ENCODE measurements around the gene AIFM3. TPM values are rescaled to one million over a fixed set of nuclear protein-coding genes. Genes with fewer than 3 reads are reported as not detected.

AIFM3 gene
- total RNA-seq, 1 donor from 2014 or later = 0.47 TPM

- H3K27ac Mint-ChIP-seq (ENCODE audit: unreplicated experiment) = no peak overlapping the region
- no peaks in the 10 kb centered on the region for H3K27me3 Mint-ChIP-seq (ENCODE audit: low read depth)
- TF ChIP-seq CTCF (IDR thresholded peaks at IDR 0.05) = no peak
- no peak overlapping the region for H3K4me3 Mint-ChIP-seq (ENCODE audit: unreplicated experiment)
- peaks cover 13% of the 10 kb centered on the region for H3K36me3 Mint-ChIP-seq (ENCODE audit: low read depth)
- H3K4me1 Mint-ChIP-seq (ENCODE audit: low read depth) = peaks cover 11% of the 10 kb centered on the region
- no peak for DNase-seq (ENCODE audit: low spot score)
- no peaks in the 10 kb centered on the region for H3K9me3 Mint-ChIP-seq (ENCODE audit: low read depth)
These were observed 14.3 kb upstream of the AIFM3 start for GRCh38 chr22:20952544-20953341.

- H3K27me3 Mint-ChIP-seq (ENCODE audit: low read depth) = no peaks in the 10 kb centered on the region
- no peak for TF ChIP-seq CTCF (IDR thresholded peaks at IDR 0.05)
- peaks cover 13% of the 10 kb centered on the region for H3K36me3 Mint-ChIP-seq (ENCODE audit: low read depth)
- H3K9me3 Mint-ChIP-seq (ENCODE audit: low read depth) = no peaks in the 10 kb centered on the region
- no peak overlapping the region for H3K4me3 Mint-ChIP-seq (ENCODE audit: unreplicated experiment)
- no peak overlapping the region for H3K27ac Mint-ChIP-seq (ENCODE audit: unreplicated experiment)
- peaks cover 14% of the 10 kb centered on the region for H3K4me1 Mint-ChIP-seq (ENCODE audit: low read depth)
- DNase-seq (ENCODE audit: low spot score) = no peak
These were observed 13.8 kb upstream of the AIFM3 start for GRCh38 chr22:20953342-20953608.

- Mint-ChIP-seq H3K27ac (ENCODE audit: unreplicated experiment) (no peak overlapping the region), H3K4me1 (ENCODE audit: low read depth) (peaks cover 14% of the 10 kb centered on the region), H3K36me3 (ENCODE audit: low read depth) (peaks cover 13% of the 10 kb centered on the region), H3K4me3 (ENCODE audit: unreplicated experiment) (no peak overlapping the region), H3K27me3 (ENCODE audit: low read depth) (no peaks in the 10 kb centered on the region), H3K9me3 (ENCODE audit: low read depth) (no peaks in the 10 kb centered on the region)
- TF ChIP-seq CTCF (IDR thresholded peaks at IDR 0.05) = no peak
- DNase-seq (ENCODE audit: low spot score) = no peak
These were observed 13.2 kb upstream of the AIFM3 start for GRCh38 chr22:20953668-20954500.

GRCh38 chr22:20955548-20955947 is 11.5 kb upstream of the AIFM3 start:
- H3K4me3 Mint-ChIP-seq (ENCODE audit: unreplicated experiment) = no peak overlapping the region

More at GRCh38 chr22:20955548-20955947, 11.5 kb upstream of the AIFM3 start:
- H3K27ac Mint-ChIP-seq (ENCODE audit: unreplicated experiment) = no peak overlapping the region
- H3K36me3 Mint-ChIP-seq (ENCODE audit: low read depth) = peaks cover 10% of the 10 kb centered on the region
- no peaks in the 10 kb centered on the region for H3K27me3 Mint-ChIP-seq (ENCODE audit: low read depth)
- no peak for TF ChIP-seq CTCF (IDR thresholded peaks at IDR 0.05)
- DNase-seq (ENCODE audit: low spot score) = no peak
- peaks cover 14% of the 10 kb centered on the region for H3K4me1 Mint-ChIP-seq (ENCODE audit: low read depth)
- H3K9me3 Mint-ChIP-seq (ENCODE audit: low read depth) = no peaks in the 10 kb centered on the region
